GM19351 (cell line): ENCODE measurements around the gene PCBP3.
"Not testable (repeated sequence)": the region's sequence is repeated elsewhere in the genome, so short reads cannot be mapped to it uniquely, and the experiment has no call there.

Source experiments
- ATAC-seq: cut with Tn5 transposase; IDR thresholded peaks from one replicate; pipeline ENCODE4 v1.9.1; 2021; ENCODE audit warnings: mild to moderate bottlenecking, moderate library complexity; ENCODE audit not compliant: unreplicated experiment

PCBP3 gene

GRCh38 chr21:45613396-45613795, 30.1 kb upstream of the PCBP3 start:
- ATAC-seq, result no peak

GRCh38 chr21:45613881-45614280, 29.6 kb upstream of the PCBP3 start:
- no peak for ATAC-seq

DNA sequence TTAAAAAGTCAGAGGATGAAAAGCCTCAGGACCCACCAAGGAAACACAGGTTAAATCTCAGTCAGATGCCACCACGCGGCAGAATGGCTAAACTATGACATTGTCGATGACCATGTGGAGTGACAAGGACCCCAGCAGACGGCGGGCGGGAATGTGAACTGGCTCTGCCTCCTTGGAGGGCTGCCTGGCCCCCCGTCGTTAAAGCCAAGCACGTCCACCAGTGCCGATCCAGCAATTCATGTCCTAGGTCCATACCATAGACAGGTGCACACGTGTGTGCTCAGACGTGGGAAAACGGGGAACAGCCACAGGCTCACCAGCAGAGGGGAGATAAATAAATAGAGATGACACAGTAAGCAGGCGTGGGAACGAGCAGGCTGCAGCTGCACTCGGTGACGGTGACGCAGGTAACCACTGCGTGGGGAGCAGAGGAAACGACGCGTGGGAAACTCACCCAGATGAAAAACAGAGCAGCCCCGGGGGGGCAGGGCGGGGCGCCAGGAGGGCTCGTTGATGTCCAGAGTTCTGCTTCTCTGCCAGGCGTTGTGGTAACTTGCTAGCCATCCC, 28.3 kb upstream of the PCBP3 start:
- peak; percentile 96 for ATAC-seq

DNA sequence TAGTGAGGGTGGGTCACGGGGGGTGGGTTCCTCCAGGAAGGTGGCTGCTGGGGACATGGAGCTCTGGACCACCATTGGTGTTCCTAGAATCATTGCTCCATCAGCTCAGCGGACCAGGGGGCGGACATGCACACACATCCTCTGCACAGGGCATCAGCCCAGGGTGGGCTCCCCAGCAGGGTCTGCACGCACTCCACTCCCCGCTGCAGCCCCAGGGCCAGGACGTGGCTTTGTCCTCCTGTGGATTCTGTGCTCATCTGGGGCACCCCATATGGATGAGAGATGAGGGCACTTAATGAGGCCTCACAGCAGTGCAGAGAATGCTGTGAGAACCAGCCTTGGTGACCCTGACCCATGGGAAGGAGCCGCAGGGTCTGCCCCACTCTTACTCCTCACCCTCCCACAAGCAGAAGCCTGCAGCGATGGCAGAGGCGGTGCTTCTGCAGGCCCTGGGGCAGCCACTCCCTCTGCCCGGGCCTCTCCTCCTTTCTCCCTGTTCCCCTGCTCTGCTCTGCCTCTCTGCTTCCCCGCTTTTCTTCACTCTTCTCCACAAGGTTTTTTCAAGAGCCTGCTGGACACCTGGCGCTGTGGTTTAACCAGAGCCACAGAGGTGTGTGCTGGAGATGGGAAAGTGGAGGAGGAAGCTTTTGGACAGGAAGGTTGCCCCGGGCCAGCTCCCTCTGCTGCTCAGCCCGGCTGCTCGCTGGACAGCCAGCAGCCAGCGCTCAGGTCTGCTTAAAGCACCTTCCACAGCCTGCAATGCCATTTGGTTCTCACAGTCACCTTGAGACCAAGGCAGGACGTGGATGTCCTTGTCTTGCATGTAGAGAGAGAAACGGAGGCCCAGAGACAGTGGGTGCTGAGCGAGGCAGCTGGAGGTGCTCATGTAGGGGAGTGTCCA, 26.3 kb upstream of the PCBP3 start:
- ATAC-seq, result no peak

DNA sequence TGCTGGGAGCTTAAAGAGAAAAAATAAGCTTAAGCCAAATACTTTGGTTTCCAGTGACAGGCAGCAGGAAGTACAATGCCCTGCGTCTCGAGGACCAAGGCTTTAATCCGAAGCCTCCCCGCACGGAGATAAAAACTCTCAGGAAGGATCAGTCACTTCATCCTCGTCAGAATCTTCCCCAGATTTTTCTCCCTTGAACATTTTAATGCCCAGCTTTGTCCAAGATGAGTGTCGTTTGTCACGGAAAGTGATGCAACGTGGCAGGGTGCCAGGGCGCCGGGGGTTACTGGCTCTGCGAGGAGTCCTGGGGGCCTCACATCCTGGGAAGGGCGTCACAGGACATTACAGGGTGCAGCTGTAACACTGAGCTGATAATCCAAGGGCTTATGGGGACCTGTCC, 25.2 kb upstream of the PCBP3 start:
- no peak for ATAC-seq

GRCh38 chr21:45618846-45619485, 24.6 kb upstream of the PCBP3 start:
- no peak for ATAC-seq

DNA sequence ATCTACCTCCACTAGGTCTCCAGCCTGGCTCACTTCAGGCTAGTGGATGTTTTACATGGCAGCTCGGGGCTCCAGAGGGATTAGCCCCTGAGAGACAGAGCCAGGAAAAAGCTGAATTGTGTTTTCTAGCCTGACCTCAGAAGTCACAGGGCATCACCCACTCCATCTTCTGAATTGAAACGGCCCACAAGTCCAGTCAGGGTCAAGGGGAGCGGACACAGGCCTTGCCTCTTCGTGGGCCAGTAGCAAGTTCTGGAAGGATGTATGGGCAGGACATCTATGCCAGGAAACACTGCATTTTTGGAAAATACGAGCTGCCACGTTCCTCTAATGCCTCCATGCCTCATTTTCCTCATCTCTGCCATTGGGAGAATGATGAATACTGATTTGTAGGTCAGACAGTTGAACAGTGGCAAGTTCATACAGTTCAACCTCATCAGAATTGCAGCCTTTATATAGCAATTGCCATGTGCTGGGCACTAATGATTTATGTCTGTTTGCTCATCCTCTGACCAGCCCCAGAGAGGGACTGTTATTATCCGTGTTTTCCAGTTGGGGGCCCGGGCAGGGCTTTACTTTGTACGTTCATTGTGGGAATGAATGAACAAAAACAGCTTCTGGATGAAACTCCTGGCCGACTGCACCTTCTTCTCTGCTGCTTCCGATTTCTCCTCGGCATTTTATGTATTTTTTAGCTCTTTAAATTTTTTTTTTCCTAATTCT, 23.2 kb upstream of the PCBP3 start:
- ATAC-seq, result no peak

DNA sequence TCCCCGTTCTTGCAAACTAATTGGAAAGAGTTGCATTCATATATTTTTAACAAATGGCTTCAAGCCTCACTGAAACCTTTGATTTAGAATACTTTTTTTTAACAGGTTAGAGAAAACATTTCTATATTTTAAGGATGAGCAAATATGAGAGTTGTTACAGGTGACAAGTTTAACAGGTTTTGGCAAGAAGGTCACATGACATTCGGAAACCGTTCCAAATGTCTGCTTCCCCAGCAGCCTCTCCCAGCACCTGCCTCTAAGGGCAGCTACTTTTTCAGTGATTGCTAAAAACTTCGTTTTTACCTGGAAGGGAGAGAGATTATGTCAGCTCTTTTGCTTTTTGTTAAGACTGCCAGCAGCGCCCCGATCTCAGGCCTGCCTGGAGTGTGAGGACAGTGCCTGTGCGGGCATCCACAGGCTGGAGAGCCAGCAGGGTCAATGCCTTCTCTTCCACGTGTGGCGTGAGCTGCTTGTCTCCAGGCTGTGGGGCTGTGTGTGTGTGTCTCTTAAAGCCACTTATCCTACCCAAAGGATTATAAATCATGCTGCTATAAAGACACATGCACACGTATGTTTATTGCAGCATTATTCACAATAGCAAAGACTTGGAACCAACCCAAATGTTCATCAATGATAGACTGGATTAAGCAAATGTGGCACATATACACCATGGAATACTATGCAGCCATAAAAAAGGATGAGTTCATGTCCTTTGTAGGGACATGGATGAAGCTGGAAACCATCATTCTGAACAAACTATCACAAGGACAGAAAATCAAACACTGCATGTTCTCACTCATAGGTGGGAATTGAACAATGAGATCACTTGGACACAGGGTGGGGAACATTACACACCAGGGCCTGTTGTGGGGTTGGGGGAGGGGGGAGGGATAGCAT, 21.8 kb upstream of the PCBP3 start:
- ATAC-seq, result not testable (repeated sequence)

- no peak for ATAC-seq
Measured at GRCh38 chr21:45622416-45623097, 21.0 kb upstream of the PCBP3 start.

DNA sequence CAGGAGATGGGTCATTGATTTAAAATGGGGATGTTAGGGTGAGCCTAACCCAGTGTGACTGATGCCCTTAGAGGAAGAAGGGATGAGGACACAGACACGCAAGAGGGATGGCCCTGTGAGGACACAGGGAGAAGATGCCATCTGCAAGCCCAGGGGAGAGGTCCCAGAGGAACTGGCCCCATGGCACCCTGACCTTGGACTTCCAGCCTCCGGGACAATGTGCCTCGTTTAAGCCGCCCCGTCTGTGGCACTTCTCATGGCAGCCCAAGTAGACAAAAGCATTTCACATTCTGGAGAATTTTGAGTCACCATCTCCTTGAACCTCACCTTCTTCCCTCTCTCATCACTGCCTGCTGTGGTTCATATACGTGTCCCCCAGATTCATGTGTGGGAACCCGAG, 20.1 kb upstream of the PCBP3 start:
- ATAC-seq, result no peak

DNA sequence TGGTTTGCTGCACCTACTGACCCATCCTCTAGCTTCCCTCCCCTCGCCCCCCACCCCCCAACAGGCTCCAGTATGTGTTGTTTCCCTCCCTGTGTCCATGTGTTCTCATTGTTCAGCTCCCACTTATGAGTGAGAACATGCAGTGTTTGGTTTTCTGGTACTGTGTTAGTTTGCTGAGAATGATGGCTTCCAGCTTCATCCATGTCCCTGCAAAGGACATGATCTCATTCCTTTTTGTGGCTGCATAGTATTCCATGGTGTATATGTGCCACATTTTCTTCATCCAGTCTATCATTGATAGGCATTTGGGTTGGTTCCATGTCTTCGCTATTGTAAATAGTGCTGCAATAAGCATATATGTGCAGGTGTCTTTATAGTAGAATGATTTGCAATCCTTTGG, 17.4 kb upstream of the PCBP3 start:
- ATAC-seq, result not testable (repeated sequence)

DNA sequence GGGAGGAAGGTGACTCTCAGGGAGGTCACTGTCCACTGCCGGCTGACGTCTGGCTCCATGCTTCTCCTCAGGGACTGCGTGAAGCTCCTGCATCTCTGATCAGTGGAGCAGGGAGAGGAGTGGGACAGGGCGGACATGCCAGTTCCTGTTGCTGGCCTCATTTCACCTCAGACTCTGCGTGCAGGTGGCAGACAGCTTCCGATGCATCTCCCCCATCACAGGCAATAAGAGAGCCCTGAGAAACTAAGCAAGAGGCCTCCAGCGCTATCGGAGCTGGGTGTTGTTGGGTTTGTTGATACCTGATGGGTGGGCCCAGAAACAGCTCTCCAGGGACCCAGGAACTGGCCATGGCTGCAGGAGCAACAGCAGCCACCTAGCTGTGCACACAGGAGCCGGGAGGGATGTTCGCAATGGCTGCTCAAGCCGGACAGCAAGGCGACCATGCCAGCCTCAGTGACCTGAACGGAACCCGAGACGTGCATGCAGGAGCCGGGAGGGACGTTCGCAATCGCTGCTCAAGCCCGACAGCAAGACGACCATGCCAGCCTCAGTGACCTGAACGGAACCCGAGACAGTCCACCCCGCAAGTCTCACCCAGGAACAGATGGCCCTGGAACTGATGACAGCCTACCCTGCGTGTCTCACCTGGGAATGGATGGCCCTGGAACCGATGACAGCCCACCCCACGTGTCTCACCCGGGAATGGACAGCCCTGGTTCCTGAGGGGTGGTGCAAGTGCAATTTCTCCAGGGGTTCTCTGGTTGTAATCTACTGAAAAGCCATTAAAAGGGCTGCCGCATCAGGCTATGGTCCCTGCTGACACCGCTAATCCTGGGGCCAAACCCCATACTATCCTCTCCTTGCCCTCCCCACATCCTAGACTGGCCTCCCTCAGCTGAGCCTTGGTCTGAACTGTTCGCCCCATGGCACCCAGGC, 14.2 kb upstream of the PCBP3 start:
- no peak for ATAC-seq

DNA sequence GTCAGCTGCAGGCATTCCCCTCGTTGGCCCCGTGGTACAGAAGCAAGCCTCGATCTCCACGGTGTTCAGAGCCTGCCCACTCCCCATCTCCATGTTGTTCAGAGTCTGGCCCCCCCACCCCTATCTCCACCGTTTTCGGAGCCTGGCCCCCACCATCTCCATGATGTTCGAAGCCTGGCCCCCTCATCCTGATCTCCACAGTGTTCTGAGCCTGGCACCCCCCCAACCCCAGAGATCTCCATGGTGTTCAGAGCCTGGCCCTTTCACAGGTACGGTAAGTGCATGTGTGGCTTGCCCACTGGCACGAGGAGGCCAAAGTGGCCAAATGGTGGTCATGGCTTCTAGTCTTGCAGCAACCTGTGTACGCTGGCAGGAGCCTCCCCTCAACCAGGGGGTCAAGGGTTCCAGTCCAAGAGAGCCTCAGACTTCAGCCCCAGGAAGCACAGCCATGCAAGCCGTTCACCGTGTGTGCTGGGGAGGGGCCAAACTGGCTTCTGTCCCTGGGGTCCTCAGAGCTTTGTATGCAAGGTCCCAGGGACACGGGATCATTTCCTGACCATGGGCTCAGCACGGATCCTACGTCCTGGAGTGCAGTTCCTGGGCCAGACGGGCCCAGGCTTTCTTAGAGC, 13.3 kb upstream of the PCBP3 start:
- no peak for ATAC-seq

GRCh38 chr21:45630876-45631275, 12.6 kb upstream of the PCBP3 start:
- ATAC-seq, result no peak

DNA sequence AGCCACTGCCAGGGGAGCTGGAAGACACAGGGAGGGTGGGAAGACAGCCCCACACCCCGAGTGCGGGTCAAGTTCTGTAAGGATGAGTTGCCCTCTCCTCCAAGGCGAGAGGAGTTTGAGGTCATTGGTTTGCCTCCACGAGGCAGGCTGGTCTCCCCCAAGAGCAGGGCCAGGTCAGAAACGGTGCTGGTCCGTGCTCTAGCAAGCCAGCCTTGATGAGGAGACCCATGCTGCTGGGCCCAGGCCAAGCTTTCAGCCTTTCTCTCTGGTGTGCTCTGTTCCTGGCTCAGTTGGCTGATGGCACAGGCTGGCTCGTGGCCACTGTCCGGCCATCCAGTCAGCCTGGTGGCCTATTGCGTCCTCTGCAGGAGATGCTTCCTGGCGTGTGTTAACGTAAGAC, 12.0 kb upstream of the PCBP3 start:
- ATAC-seq, result no peak

- no peak for ATAC-seq
Measured at GRCh38 chr21:45632160-45632559, 11.4 kb upstream of the PCBP3 start.

DNA sequence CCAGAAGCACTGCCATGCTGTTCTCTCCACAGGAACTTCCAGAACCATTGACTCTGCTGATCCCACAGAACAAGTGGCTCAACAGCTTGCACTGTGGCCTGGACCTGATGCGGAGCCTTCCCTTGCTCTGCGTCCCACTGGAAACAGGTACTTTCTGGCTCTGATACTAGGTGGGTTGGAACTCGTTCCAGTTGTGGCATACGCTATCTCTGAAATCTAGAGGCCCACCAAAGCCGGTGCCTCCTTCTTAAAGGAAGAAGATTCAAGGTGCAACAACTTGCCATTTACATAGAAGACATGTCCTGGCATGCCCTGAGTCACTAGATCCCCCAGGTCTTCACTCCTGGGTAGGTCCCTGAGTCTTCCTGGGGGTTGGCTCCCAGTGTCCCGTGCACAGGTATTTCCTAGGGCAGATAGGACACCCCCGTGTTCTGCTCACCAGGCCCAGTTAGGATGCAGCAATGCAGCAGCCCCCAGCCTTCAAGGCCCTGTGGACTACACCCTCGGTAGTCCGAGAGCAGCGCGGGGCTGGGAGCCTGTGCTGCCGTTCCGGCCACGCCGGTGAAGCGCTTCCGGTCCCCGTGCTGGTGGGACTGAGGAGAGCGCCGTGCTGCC, 10.8 kb upstream of the PCBP3 start:
- ATAC-seq, result no peak
